Measurements from ENCODE around the gene COL25A1. TPM values are rescaled to one million over a fixed set of nuclear protein-coding genes. Genes with fewer than 3 reads are reported as not detected.
A peak's percentile ranks its signal among the peaks of the same experiment; 100 is the strongest.

Gene COL25A1
- total RNA-seq, 1 donor from 2014 or later = 10.4 TPM

GRCh38 chr4:108965016-108965415 is 337.4 kb downstream of the COL25A1 start:
- no peaks in the 10 kb centered on the region for H3K9me3 ChIP-seq (ENCODE audit: insufficient read depth, low read depth, low read length)
- Mint-ChIP-seq H3K27me3 (ENCODE audit: low read depth, unreplicated experiment) (peaks cover 3% of the 10 kb centered on the region), H3K27ac (ENCODE audit: unreplicated experiment) (no peak overlapping the region), H3K4me1 (ENCODE audit: low read depth, unreplicated experiment) (no peaks in the 10 kb centered on the region), H3K9me3 (ENCODE audit: unreplicated experiment) (no peaks in the 10 kb centered on the region), H3K4me3 (ENCODE audit: unreplicated experiment) (no peak overlapping the region), H3K36me3 (ENCODE audit: low read depth, unreplicated experiment) (no peaks in the 10 kb centered on the region)
- no peak for FAIRE-seq
- no peak for TF ChIP-seq EZH2 (IDR thresholded peaks at IDR 0.05; ENCODE audit: insufficient read depth, low read length)
- no peak for TF ChIP-seq CTCF (IDR thresholded peaks at IDR 0.05; ENCODE audit: insufficient read depth, low read depth, low read length)
- no peaks in the 10 kb centered on the region for H3K36me3 ChIP-seq (ENCODE audit: insufficient read depth, low read length)
- no peak overlapping the region for H3K27ac ChIP-seq (ENCODE audit: low read depth, low read length)
- H3K79me2 ChIP-seq (ENCODE audit: insufficient read depth, low read length) = no peaks in the 10 kb centered on the region
- H3K9ac ChIP-seq (ENCODE audit: low read length) = no peak overlapping the region
- no peak overlapping the region for H2AFZ ChIP-seq (ENCODE audit: low read depth, low read length)
- H3K4me1 ChIP-seq (ENCODE audit: insufficient read depth, low read length) = no peaks in the 10 kb centered on the region
- no peaks in the 10 kb centered on the region for H3K27me3 ChIP-seq (ENCODE audit: insufficient read depth, low read length)
- no peak overlapping the region for H3K4me2 ChIP-seq (ENCODE audit: low read length)
- no peak overlapping the region for H3K4me3 ChIP-seq (ENCODE audit: insufficient read depth, low read depth, low read length)
- DNase-seq (ENCODE audit: low read depth) = peak; percentile 14
- no peaks in the 10 kb centered on the region for H4K20me1 ChIP-seq (ENCODE audit: insufficient read depth, low read length)

DNA sequence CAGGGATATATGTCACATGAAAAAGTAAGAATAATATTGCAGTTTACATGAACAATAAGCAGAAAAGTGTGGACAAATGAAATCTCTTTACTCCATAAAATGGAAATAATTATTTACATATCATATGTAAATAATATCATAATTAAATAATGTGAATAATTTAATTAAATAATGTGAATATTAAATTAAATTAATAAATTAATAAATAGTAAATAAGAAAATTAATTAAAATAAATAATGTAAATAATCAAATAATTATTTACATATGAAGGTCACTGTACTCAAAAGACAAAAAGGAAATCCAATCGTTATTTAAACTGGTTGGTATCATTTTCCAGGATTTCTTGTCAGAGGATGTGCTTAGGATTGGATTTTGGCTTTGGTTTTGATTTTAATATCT is 338.5 kb downstream of the COL25A1 start:
- no peak for FAIRE-seq

More for the DNA sequence above, 338.5 kb downstream of the COL25A1 start:
- no peak for DNase-seq (ENCODE audit: low read depth)
- Histone ChIP-seq H3K9me3 (ENCODE audit: insufficient read depth, low read depth, low read length) (no peaks in the 10 kb centered on the region), H3K9ac (ENCODE audit: low read length) (no peak overlapping the region), H3K27me3 (ENCODE audit: insufficient read depth, low read length) (no peaks in the 10 kb centered on the region), H3K4me3 (ENCODE audit: insufficient read depth, low read depth, low read length) (no peak overlapping the region), H2AFZ (ENCODE audit: low read depth, low read length) (no peak overlapping the region), H3K27ac (ENCODE audit: low read depth, low read length) (no peak overlapping the region), H3K79me2 (ENCODE audit: insufficient read depth, low read length) (no peaks in the 10 kb centered on the region), H3K4me1 (ENCODE audit: insufficient read depth, low read length) (no peaks in the 10 kb centered on the region), H3K4me2 (ENCODE audit: low read length) (no peak overlapping the region), H4K20me1 (ENCODE audit: insufficient read depth, low read length) (no peaks in the 10 kb centered on the region), H3K36me3 (ENCODE audit: insufficient read depth, low read length) (no peaks in the 10 kb centered on the region)
- peaks cover 2% of the 10 kb centered on the region for H3K27me3 Mint-ChIP-seq (ENCODE audit: low read depth, unreplicated experiment)
- H3K9me3 Mint-ChIP-seq (ENCODE audit: unreplicated experiment) = no peaks in the 10 kb centered on the region
- H3K4me1 Mint-ChIP-seq (ENCODE audit: low read depth, unreplicated experiment) = peaks cover 8% of the 10 kb centered on the region
- no peak overlapping the region for H3K4me3 Mint-ChIP-seq (ENCODE audit: unreplicated experiment)
- no peak overlapping the region for H3K27ac Mint-ChIP-seq (ENCODE audit: unreplicated experiment)
- no peak for TF ChIP-seq EZH2 (IDR thresholded peaks at IDR 0.05; ENCODE audit: insufficient read depth, low read length)
- no peak for TF ChIP-seq CTCF (IDR thresholded peaks at IDR 0.05; ENCODE audit: insufficient read depth, low read depth, low read length)
- H3K36me3 Mint-ChIP-seq (ENCODE audit: low read depth, unreplicated experiment) = no peaks in the 10 kb centered on the region

All from astrocyte (in vitro differentiated cells and primary cell).